Measurements from ENCODE around the gene TAF11.

DNA sequence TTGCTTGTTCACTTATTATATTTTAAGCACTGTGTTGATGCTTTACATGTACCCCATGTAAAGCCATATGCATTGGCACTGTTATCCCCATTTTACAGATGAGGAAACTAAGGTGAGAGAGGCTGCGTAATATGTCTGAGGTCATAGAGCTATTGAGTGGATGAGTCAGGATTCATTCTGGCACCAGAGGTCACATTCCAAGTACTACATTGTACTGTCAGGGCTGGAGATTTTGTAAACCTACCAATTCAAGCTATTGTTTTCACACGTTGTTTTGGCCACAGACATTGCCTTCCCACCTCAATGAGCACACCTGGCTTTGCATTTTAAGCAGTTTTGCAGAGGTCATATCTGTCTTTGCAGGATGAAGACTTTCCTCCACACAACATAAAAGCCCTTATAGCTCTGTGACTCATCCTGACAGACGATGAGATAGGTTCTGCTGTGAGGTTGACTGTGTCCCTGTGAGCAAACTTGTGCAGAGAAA, 34.4 kb upstream of the TAF11 start:
- TF ChIP-seq, protein P1, sequence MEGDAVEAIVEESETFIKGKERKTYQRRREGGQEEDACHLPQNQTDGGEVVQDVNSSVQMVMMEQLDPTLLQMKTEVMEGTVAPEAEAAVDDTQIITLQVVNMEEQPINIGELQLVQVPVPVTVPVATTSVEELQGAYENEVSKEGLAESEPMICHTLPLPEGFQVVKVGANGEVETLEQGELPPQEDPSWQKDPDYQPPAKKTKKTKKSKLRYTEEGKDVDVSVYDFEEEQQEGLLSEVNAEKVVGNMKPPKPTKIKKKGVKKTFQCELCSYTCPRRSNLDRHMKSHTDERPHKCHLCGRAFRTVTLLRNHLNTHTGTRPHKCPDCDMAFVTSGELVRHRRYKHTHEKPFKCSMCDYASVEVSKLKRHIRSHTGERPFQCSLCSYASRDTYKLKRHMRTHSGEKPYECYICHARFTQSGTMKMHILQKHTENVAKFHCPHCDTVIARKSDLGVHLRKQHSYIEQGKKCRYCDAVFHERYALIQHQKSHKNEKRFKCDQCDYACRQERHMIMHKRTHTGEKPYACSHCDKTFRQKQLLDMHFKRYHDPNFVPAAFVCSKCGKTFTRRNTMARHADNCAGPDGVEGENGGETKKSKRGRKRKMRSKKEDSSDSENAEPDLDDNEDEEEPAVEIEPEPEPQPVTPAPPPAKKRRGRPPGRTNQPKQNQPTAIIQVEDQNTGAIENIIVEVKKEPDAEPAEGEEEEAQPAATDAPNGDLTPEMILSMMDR (IDR thresholded peaks at IDR 0.05 in 8 of 11, conservative IDR thresholded peaks at IDR 0.05 in 3 of 11), result no peak
- TF ChIP-seq POLR2AphosphoS5 (IDR thresholded peaks at IDR 0.05) (no peak), POLR2A (IDR thresholded peaks at IDR 0.05) (no peak)

All from spleen (tissue), 7 donors.